LNCaP clone FGC (cell line): ENCODE measurements around the gene KREMEN1.

ENCODE experiments used
- DNase-seq: peaks from one replicate; pipeline ENCODE4 v3.0.0-alpha.2; 2011; ENCODE audit warnings: low read depth
- H3K4me3 ChIP-seq: 2 replicates; pipeline ENCODE4 v1.5.1; 2011; ENCODE audit warnings: mild to moderate bottlenecking, low read depth, low read length, control low read depth
- CTCF ChIP-seq: IDR thresholded peaks from 2 replicates; pipeline ENCODE4 v1.5.1; 2012; ENCODE audit warnings: mild to moderate bottlenecking; ENCODE audit not compliant: control insufficient read depth, insufficient read depth; ENCODE audit errors: extremely low read depth

Gene KREMEN1

GRCh38 chr22:29130476-29130875 lies 57.6 kb downstream of the KREMEN1 start:
- no peak for DNase-seq

GRCh38 chr22:29133603-29134133 lies 60.8 kb downstream of the KREMEN1 start:
- DNase-seq = no peak
- no peak for TF ChIP-seq CTCF
- no peak overlapping the region for H3K4me3 ChIP-seq

More at GRCh38 chr22:29130476-29130875, 57.6 kb downstream of the KREMEN1 start:
- TF ChIP-seq CTCF = no peak
- H3K4me3 ChIP-seq = no peak overlapping the region

GRCh38 chr22:29134448-29134847 lies 61.6 kb downstream of the KREMEN1 start:
- TF ChIP-seq CTCF = no peak
- no peak for DNase-seq
- H3K4me3 ChIP-seq = no peak overlapping the region

GRCh38 chr22:29136782-29137700 lies 64.2 kb downstream of the KREMEN1 start:
- no peak for DNase-seq
- no peak for TF ChIP-seq CTCF
- H3K4me3 ChIP-seq = no peak overlapping the region

- no peak for DNase-seq
- no peak overlapping the region for H3K4me3 ChIP-seq
- TF ChIP-seq CTCF = no peak
Measured at GRCh38 chr22:29138556-29139305, 65.9 kb downstream of the KREMEN1 start.

GRCh38 chr22:29139965-29140782 lies 67.3 kb downstream of the KREMEN1 start:
- H3K4me3 ChIP-seq = no peak overlapping the region
- no peak for TF ChIP-seq CTCF
- DNase-seq = no peak
